SKM-1 treated with dmso at 0.1 percent for 144 hours (cell line): ENCODE results near the gene SEC22C.

Source experiments
- DNase-seq: peaks from one replicate; lab custom pipeline; 2025; ENCODE audit not compliant: unreplicated experiment; lab: John Stamatoyannopoulos, UW

SEC22C gene

DNA sequence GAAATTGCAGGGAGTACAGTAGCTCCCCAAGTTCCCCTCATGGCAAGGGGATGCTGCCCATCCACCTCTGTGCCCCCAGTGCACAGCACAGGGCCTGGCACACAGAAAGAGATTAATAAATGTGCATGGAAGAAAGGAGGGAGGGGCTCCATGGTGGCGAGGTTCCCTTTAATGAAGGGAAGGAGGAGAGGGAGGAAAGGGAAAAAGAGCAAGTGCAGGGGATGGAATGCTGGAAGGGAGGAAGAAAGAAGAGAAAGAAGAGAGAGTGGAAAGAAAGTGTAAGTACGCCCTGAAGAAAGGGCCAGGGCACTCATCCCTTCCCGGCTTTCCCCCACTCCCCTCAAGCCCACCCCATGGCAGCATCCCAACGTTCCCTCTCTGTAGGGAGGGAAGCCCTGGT, 80.9 kb downstream of the SEC22C start:
- DNase-seq: no peak

DNA sequence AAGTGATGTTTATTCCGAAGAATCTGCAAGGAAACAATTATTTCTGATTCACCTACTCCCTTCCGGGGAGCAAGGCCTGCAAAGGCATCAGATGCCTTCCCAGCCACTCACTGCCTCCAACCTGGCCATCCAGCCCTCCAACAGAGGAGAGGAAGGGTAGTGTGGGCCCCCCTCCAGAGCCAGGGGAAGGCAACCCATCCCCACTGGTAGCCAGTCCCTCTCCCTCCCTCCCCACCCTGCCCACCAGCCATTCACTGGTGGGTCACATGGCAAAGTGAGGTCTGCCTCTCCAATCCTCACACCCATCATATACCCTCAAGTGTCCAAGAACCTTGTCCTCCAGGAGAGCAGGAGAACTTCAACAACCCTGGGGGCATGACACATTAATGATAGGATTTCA, 81.7 kb downstream of the SEC22C start:
- no peak for DNase-seq

DNA sequence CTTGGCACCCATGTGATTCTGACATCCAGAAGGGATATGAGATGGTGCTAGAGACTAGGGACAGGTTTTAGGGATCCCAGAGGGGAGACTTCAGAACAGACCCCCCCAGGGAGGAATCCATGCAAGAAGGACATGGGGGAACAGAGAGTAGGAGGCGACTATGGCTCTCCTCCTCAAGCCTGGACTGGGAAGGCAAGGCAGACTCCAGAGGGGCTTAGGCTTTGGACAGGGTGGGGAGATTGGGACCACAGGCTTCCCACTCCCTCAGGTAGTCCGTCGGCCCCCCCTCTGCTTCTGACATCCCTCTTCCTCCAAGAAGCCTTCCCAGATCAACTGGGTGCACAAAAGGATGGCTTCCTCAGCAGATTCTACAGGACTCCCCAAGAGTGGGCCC, 82.3 kb downstream of the SEC22C start:
- DNase-seq: no peak

DNA sequence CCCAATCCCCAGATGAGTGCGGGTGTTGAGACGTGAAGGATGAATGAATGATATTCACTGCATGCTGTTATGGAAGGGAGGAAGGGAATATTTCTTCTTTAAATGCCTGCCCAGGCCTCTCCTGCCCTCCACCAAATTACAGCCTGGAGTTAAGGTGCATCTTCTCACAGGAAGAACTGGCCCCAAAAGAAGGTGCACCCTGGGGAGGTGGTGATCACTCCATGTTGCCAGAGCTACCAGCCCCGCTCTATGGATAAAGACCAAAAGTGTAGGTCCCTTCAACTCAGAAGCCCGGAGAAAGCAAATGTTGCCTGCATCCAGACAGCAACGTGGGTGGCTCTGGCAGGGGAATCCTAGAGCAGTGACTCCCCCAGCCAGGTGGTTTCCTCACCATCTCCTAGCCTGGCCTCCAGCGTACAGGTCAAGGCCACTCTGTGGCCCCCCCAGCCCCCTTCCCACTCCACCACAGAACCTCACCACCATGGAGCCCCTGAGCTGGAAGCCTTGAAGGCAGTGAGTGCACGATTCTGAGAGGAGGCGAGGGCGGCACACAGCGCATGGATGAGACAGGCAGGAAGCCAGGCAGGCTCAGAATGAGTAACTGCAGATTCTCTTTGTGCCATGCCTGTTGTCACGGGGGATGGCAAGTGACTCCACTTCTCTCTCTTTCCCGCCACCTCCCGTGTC, 82.8 kb downstream of the SEC22C start:
- DNase-seq: no peak

DNA sequence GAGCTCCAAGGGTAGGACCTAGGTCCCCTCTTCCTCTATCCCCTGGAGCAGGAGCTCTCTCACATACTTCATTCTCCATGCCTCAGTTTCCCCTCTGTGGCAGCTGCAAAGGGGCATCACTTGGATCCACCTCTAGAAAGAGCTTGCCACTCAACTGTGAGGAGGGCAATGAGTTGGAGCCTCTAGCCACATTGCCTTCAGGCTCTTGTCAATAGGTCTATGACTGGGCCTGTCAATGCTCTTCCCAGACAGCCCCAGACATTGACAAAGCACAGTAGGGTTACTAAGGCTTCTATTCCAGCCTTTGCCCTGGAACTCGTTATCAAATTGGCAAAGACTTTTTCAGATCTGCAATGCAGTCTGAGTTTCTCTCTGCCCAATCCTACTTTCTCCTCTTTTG, 83.7 kb downstream of the SEC22C start:
- no peak for DNase-seq
